Measurements from ENCODE around the gene GIT1.

Gene GIT1

DNA sequence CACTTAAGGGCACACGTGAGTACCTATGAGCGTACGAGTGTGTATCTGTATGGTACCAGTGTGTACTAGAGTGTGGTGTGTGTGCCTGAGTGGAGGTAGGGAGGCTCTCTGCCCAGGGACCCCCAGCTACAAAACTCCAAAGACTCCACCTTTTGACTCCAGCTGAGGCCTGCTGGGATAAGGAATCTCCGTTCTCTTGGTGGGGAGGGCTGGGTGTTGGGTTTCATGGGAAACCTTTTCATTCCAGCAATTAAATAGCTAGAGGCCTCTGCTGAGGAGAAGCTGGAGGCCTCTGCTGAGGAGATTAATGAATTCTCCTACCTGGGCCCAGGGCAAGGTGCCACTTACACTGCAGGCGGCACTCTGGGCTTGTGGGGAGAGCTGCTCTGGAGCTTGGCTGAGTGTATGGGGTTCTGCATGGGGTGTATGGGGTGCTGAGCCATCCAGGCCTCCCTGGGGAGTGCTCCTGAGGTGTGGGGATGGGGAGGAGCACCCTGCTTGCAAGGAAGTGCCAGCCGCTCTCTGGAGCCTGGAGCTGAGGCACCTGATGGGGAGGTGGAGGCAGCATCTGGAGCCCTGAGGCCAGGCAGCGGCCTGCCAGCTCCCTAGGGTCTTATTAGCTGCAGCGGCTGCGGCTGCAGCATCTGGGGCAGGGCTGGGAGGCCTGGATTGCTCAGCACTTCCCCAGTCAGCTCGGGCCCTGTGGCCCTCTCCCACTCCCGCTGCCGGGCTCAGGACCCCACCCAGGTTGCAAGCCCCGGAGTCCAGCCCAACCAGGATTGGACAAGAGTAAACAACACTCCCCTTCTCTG lies 8.1 kb upstream of the GIT1 start:
- TF ChIP-seq POLR2AphosphoS5 (IDR thresholded peaks at IDR 0.05; ENCODE audit: low read depth, low read length) (no peak), POLR2A (IDR thresholded peaks at IDR 0.05; ENCODE audit: low read depth, low read length) (no peak), TAF1 (IDR thresholded peaks at IDR 0.05; ENCODE audit: borderline replicate concordance, low read depth, low read length) (no peak)
- DNase-seq (ENCODE audit: insufficient read length) (no peak), FAIRE-seq (no peak)

GRCh38 chr17:29596811-29597210 lies 7.4 kb upstream of the GIT1 start:
- FAIRE-seq: no peak

DNA sequence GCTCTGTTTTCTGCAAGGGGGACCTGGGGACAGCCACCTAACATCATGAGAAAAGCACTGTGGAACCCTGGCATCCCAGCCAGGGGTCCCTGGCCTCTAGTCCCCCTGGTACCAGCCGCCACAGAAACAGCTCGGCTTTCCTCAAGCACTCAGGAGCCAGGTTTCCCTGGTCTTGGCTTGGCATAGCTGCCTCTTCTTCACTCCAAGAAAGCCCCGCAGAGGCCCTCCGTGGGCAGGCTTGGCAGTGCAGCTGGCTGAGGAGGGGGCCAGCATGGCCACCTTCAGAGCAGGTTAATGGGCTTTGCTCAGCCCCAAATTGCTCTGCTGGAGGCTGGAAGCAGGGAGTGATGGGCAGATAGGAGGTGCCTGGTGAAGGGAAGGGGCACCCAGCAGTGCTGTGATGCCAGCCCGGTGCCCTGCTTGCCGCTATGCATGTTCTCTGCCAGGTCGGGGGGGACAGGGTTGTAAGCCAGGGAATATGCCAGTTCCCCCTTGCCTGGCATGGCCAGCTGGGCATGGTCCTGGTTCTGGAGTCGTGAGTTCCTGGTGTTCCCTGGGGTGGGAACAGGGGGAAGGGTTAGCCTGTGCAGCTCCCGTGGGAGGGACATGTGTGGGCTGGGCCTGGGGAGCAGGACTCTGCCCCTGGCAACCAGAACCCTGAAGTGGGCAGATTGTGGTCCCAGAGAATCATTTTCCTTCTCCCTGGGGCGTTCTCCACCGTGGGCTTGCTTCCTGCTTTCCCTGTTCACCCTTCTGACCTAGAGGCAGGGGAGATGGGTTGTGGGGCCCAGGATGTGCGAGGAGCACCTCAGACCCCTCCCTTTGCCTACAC lies 6.7 kb upstream of the GIT1 start:
- FAIRE-seq: no peak
- TF ChIP-seq POLR2A (IDR thresholded peaks at IDR 0.05; ENCODE audit: low read depth, low read length) (no peak), POLR2AphosphoS5 (IDR thresholded peaks at IDR 0.05; ENCODE audit: low read depth, low read length) (no peak), TAF1 (IDR thresholded peaks at IDR 0.05; ENCODE audit: borderline replicate concordance, low read depth, low read length) (no peak)

More at GRCh38 chr17:29596811-29597210, 7.4 kb upstream of the GIT1 start:
- DNase-seq (ENCODE audit: insufficient read length): no peak
- TF ChIP-seq POLR2AphosphoS5 (IDR thresholded peaks at IDR 0.05; ENCODE audit: low read depth, low read length) (no peak), TAF1 (IDR thresholded peaks at IDR 0.05; ENCODE audit: borderline replicate concordance, low read depth, low read length) (no peak), POLR2A (IDR thresholded peaks at IDR 0.05; ENCODE audit: low read depth, low read length) (no peak)

DNA sequence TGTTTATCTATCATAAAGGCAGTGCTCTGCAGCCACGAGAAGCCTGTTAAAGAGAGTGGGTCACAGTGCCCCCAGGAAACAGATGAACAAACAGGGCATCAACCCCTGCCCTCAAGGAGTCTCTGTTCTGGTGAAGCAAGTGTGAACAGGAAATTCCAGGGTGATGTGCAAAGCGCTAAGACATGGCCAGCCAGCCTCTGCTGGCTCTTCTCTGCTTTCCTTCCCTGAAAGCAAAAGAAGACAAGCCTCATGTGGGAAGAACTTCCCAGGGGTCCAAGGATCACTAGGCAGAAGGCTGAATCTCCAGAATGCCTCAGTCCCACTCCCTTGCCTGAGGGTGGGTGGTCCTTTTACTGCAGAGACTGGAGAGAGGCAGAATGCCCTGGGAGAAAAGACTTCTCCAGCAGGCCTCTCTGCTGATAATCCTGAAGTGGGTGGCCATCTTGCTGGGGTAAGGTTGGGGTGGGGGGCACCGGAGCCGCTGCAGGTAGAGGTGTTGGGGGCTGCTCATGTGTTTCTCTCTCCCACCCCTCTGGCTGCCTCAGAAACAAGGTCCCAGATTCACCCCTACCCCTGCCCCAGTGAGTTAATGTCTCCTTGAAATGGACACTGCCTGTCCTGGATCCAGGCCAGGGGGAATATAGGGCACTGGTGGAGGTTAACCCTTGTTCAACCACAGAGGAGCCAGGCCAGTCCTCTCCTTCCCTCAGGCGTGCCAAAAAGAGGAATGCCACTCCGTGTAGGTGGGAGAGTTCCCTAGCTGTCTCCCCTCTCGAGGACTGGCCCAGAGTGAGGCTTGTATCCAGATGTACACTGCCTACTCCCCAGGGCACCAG lies 5.9 kb upstream of the GIT1 start:
- FAIRE-seq (no peak), DNase-seq (ENCODE audit: insufficient read length) (no peak)
- no peak for TF ChIP-seq POLR2AphosphoS5 (IDR thresholded peaks at IDR 0.05; ENCODE audit: low read depth, low read length)
- no peak for TF ChIP-seq TAF1 (IDR thresholded peaks at IDR 0.05; ENCODE audit: borderline replicate concordance, low read depth, low read length)
- TF ChIP-seq POLR2A (IDR thresholded peaks at IDR 0.05; ENCODE audit: low read depth, low read length): no peak

More for the DNA sequence above, 6.7 kb upstream of the GIT1 start:
- no peak for DNase-seq (ENCODE audit: insufficient read length)

DNA sequence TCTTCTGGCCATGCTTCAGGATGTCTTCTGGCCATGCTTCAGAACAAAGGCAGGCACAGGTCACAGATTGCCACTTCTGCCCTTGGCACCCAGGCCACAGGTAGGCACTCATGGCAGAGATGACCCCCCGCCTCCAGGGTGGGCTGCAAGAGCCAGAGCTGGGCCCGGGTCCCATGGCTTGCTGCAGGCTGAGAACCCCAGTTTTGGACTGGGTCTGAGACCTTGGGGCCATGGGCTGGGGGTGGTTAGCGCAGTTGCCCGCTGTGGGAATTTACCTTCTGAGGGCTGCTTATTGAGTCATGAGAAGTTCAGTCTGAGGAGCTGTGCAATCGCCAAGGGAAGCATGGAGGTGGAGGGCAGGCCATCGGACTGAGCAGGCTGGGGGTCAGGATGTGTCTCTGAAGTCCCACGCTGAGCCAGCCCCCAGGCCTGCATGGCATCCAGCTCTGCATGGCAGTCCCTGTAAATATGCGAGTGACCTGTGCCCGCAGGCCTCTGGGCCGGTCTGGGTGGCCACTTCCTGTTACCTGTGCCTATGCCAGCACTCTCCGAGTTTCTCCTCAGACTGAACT lies 5.2 kb upstream of the GIT1 start:
- no peak for DNase-seq (ENCODE audit: insufficient read length)
- FAIRE-seq: no peak
- TF ChIP-seq POLR2AphosphoS5 (IDR thresholded peaks at IDR 0.05; ENCODE audit: low read depth, low read length): no peak
- no peak for TF ChIP-seq TAF1 (IDR thresholded peaks at IDR 0.05; ENCODE audit: borderline replicate concordance, low read depth, low read length)
- no peak for TF ChIP-seq POLR2A (IDR thresholded peaks at IDR 0.05; ENCODE audit: low read depth, low read length)

DNA sequence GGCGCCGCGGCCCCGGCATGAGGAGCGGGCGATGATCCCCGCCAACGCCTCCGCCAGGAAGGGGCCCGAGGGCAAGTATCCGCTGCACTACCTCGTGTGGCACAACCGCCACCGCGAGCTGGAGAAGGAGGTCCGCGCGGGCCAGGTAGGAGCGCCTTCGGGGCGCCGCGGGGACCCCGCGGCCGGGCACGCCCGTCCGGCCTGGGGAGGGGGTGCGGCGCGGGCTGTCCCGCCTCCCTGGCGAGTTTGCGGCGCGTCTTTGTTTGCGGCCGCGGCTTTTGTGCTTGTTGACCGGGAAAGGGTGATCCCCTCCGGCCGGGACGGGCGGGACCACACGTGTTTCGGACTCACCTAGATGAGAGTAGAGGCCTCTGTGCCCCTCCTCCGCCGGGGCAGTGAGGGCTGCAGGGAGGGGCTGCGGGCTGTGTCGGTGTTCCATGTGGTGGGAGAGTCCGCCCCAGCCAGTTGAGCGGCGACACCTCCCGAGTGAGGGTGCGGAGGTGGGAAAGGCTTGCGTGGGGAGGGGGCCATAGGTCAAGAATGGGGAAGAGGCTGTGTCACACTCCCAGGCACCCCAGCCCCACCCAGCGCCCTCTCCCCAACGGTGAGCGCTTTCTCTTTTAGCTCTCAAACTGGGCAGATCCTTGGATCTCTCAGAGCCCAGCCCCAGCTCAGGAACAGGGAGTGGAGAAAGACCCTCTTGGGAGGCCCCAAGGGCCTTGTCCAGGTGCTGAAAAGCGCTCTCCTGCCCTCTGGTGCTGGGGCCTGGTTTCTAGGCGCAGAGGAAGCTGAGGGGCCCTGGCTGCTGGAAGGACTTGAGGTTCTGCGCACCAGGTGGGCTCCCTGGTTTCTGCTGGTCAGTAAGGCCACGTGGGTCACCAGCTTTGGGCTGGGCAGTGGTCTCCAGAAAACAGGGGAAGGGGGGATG lies 4.4 kb upstream of the GIT1 start:
- no peak for TF ChIP-seq TAF1 (IDR thresholded peaks at IDR 0.05; ENCODE audit: borderline replicate concordance, low read depth, low read length)
- TF ChIP-seq POLR2A (IDR thresholded peaks at IDR 0.05; ENCODE audit: low read depth, low read length): no peak
- no peak for TF ChIP-seq POLR2AphosphoS5 (IDR thresholded peaks at IDR 0.05; ENCODE audit: low read depth, low read length)
- FAIRE-seq (peak; percentile 61), DNase-seq (ENCODE audit: insufficient read length) (no peak)

DNA sequence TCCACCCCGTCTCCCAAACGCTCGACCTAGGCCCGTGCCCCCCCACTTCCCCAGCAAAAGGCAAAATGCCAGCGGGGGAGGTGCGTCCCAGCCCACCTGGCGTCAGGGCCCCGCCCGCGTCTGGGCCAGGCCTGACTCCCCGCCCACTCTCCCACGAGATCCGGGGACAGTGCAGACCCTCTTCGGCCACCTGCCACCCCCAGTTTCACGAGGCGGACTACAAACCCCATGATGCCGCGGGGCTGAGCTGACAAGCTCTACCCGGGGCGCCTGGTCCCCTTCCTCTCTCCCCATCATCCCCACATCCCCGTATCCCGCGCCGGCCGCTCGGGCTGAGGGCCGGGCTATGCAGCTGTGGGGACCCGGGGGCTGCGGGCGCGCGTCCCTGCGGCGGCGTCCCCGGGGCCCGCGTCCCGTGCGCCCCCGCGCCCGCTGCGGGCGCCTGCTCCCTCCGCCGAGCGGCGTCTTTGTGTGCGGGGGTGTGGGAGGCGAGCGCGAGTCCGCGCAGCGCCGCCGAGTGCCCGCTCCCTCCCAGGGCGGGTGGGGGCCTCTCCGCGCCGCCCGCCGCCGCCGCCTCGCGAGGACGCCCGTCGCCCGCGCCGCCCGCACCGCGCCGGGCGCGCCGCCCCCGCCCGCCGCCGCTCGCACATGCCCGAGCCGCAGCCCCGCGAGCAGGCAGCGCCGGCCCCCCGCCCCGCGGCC lies 3.6 kb upstream of the GIT1 start, which contains the start of gene ANKRD13B:
TSS of gene ANKRD13B (plus strand) at position 283 of the 702 bp plus-strand sequence. CDS start 490 bp downstream, outside the sequence.
- TF ChIP-seq TAF1 (IDR thresholded peaks at IDR 0.05; ENCODE audit: borderline replicate concordance, low read depth, low read length) (no peak), POLR2AphosphoS5 (IDR thresholded peaks at IDR 0.05; ENCODE audit: low read depth, low read length) (no peak), POLR2A (IDR thresholded peaks at IDR 0.05; ENCODE audit: low read depth, low read length) (no peak)
- no peak for DNase-seq (ENCODE audit: insufficient read length)
- peak; percentile 48 for FAIRE-seq

DNA sequence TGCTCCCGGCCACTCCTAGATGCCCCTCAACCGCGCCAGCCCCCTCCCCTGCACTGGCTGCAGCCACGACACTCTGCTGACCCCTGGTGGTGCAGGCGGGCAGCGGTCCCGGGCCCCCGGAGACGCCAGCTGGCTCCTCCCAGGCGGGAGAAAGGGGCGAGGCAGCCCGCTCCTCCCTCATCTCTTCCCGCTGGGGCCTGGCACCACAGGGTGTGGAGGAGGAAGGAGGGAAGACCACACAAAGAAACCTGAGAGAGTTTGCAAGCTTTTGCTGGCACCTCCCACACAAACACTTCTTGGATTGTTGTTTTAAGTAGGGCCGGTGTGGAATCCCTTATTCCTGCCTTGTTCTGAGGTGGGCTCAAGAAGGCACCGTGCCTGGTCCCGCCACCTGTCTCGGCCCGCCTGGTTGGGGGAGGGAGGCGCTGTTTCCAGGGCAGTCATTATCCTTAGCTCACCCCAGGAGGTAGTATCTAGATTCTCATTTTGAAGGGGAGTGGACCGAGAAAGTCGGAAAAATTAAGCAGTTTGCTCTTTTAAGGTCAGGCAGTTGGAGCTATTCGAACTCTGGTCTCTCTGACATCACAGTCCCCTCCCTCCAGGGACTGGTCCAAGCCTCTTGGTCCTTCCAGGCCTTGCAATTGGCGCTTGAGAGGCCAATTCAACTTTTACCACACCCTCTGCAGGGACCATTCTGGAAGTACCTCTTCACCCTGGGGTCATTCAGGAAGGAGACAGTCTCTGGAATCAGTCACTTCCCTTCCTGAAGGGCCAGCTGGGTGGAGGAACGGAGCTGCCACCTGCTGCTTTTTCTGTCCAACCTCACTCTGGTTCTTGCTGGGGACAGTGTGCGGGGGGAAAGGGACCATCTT lies 2.5 kb upstream of the GIT1 start:
- FAIRE-seq: peak; percentile 91
- peak; percentile 85 for DNase-seq (ENCODE audit: insufficient read length)
- TF ChIP-seq TAF1 (IDR thresholded peaks at IDR 0.05; ENCODE audit: borderline replicate concordance, low read depth, low read length): no peak
- TF ChIP-seq POLR2AphosphoS5 (IDR thresholded peaks at IDR 0.05; ENCODE audit: low read depth, low read length): no peak

Data from GM12892 (cell line).